Adipocyte (in vitro differentiated cells): ENCODE measurements around the gene E2F2.
A peak's percentile ranks its signal among the peaks of the same experiment; 100 is the strongest.
"Not testable (repeated sequence)": the region's sequence is repeated elsewhere in the genome, so short reads cannot be mapped to it uniquely, and the experiment has no call there.

Experiments used
- DNase-seq: peaks from one replicate; pipeline ENCODE4 v3.0.0-alpha.2; 2015; ENCODE audit warnings: low read depth
- H3K27me3 ChIP-seq: replicated peaks from 2 replicates; pipeline ENCODE4 v1.7.0; 2013; ENCODE audit warnings: mild to moderate bottlenecking, low read length, moderate library complexity; ENCODE audit not compliant: control insufficient read depth, insufficient read depth
- H3K36me3 ChIP-seq: 2 replicates; pipeline ENCODE4 v1.7.0; 2013; ENCODE audit warnings: low read length, mild to moderate bottlenecking, moderate library complexity; ENCODE audit not compliant: control insufficient read depth, insufficient read depth, severe bottlenecking
- H3K4me1 ChIP-seq: 2 replicates; pipeline ENCODE4 v1.7.0; 2013; ENCODE audit warnings: mild to moderate bottlenecking, low read length, moderate library complexity; ENCODE audit not compliant: control insufficient read depth, insufficient read depth
- H3K4me3 ChIP-seq: 2 replicates; pipeline ENCODE4 v1.7.0; 2013; ENCODE audit warnings: mild to moderate bottlenecking, low read length, moderate library complexity
- H3K9ac ChIP-seq: 2 replicates; pipeline ENCODE4 v1.7.0; 2013; ENCODE audit warnings: mild to moderate bottlenecking, low read length, moderate library complexity
- H3K9me3 ChIP-seq: 2 replicates; pipeline ENCODE4 v1.7.0; 2013; ENCODE audit warnings: mild to moderate bottlenecking, low read length, moderate library complexity; ENCODE audit not compliant: control insufficient read depth

E2F2 gene

GRCh38 chr1:23543707-23544443, 12.8 kb upstream of the E2F2 start:
- Histone ChIP-seq H3K4me3 (no peak overlapping the region), H3K36me3 (no peaks in the 10 kb centered on the region), H3K4me1 (peaks cover 17% of the 10 kb centered on the region), H3K9me3 (no peaks in the 10 kb centered on the region), H3K9ac (peak overlapping the region; percentile 50), H3K27me3 (no peaks in the 10 kb centered on the region)
- no peak for DNase-seq

GRCh38 chr1:23542940-23543339, 11.9 kb upstream of the E2F2 start:
- DNase-seq, H3K27me3 ChIP-seq, H3K36me3 ChIP-seq, H3K4me3 ChIP-seq, H3K9me3 ChIP-seq, H3K9ac ChIP-seq: not testable (repeated sequence)
- H3K4me1 ChIP-seq: peaks cover 12% of the 10 kb centered on the region

- no peaks in the 10 kb centered on the region for H3K9me3 ChIP-seq
- DNase-seq: peak; percentile 94
- no peaks in the 10 kb centered on the region for H3K27me3 ChIP-seq
- peak overlapping the region; percentile 72 for H3K9ac ChIP-seq
- H3K4me1 ChIP-seq: peaks cover 12% of the 10 kb centered on the region
- peak overlapping the region; percentile 73 for H3K4me3 ChIP-seq
- H3K36me3 ChIP-seq: no peaks in the 10 kb centered on the region
Observed at GRCh38 chr1:23539698-23540266, 8.7 kb upstream of the E2F2 start.

- peak; percentile 69 for DNase-seq
- Histone ChIP-seq H3K9me3 (no peaks in the 10 kb centered on the region), H3K4me1 (peaks cover 4% of the 10 kb centered on the region), H3K9ac (no peak overlapping the region), H3K36me3 (no peaks in the 10 kb centered on the region), H3K27me3 (no peaks in the 10 kb centered on the region), H3K4me3 (no peak overlapping the region)
Observed at GRCh38 chr1:23537296-23537973, 6.4 kb upstream of the E2F2 start.

GRCh38 chr1:23533246-23534023, 2.4 kb upstream of the E2F2 start:
- Histone ChIP-seq H3K27me3 (peaks cover 11% of the 10 kb centered on the region), H3K9me3 (no peaks in the 10 kb centered on the region), H3K4me3 (no peak overlapping the region), H3K9ac (no peak overlapping the region), H3K36me3 (no peaks in the 10 kb centered on the region), H3K4me1 (peaks cover 15% of the 10 kb centered on the region)
- DNase-seq: no peak

GRCh38 chr1:23531562-23532094, 595 bp upstream of the E2F2 start:
- Histone ChIP-seq H3K9ac (peak overlapping the region; percentile 69), H3K4me1 (peaks cover 21% of the 10 kb centered on the region), H3K36me3 (no peaks in the 10 kb centered on the region), H3K27me3 (peaks cover 11% of the 10 kb centered on the region), H3K4me3 (peak overlapping the region; percentile 70), H3K9me3 (no peaks in the 10 kb centered on the region)
- no peak for DNase-seq

- Histone ChIP-seq H3K9ac (peak overlapping the region; percentile 41), H3K27me3 (peaks cover 11% of the 10 kb centered on the region), H3K9me3 (no peaks in the 10 kb centered on the region), H3K4me1 (peaks cover 21% of the 10 kb centered on the region), H3K4me3 (peak overlapping the region; percentile 71), H3K36me3 (no peaks in the 10 kb centered on the region)
- DNase-seq: no peak
Observed at GRCh38 chr1:23530087-23530746, 816 bp downstream of the E2F2 start.

- Histone ChIP-seq H3K27me3 (peaks cover 11% of the 10 kb centered on the region), H3K9me3 (no peaks in the 10 kb centered on the region), H3K9ac (no peak overlapping the region), H3K4me3 (no peak overlapping the region), H3K36me3 (no peaks in the 10 kb centered on the region), H3K4me1 (peaks cover 21% of the 10 kb centered on the region)
- DNase-seq: no peak
Observed at GRCh38 chr1:23529146-23530086, 1.6 kb downstream of the E2F2 start.

GRCh38 chr1:23528250-23528978, 2.6 kb downstream of the E2F2 start:
- no peaks in the 10 kb centered on the region for H3K9me3 ChIP-seq
- H3K27me3 ChIP-seq: peaks cover 11% of the 10 kb centered on the region
- H3K36me3 ChIP-seq: no peaks in the 10 kb centered on the region
- peaks cover 21% of the 10 kb centered on the region for H3K4me1 ChIP-seq
- H3K9ac ChIP-seq: no peak overlapping the region
- DNase-seq: peak; percentile 84
- no peak overlapping the region for H3K4me3 ChIP-seq
